GM23338 (cell line): ENCODE results near the gene NAA20. TPM values are rescaled to one million over a fixed set of nuclear protein-coding genes. Genes with fewer than 3 reads are reported as not detected.

Experiments
- ATAC-seq: fragments of 200-7000 bp; cut with Tn5 transposase; 3 replicates; pipeline ENCODE4 v1.9.1; 2020
- DNase-seq: peaks from one replicate; pipeline ENCODE4 v3.0.0-alpha.2; 2015; ENCODE audit warnings: low spot score
- H2AFZ ChIP-seq: fragments of 200-600 bp; sonication (generic); 2 replicates; pipeline ENCODE4 v1.8.0; 2016; ENCODE audit warnings: antibody characterized with exemption, mild to moderate bottlenecking, moderate library complexity
- H3F3A ChIP-seq: fragments of 200-600 bp; sonication (generic); replicated peaks from 2 replicates; pipeline ENCODE4 v1.8.0; 2017; ENCODE audit warnings: antibody characterized with exemption, mixed run types, low read depth
- H3K27ac ChIP-seq: fragments of 200-600 bp; sonication (generic); 2 replicates; pipeline ENCODE4 v1.6.1; 2016; ENCODE audit warnings: low read depth
- H3K27me3 ChIP-seq: fragments of 200-600 bp; sonication (generic); 2 replicates; pipeline ENCODE4 v1.8.0; 2016; ENCODE audit warnings: mild to moderate bottlenecking, mixed run types, moderate library complexity; ENCODE audit not compliant: insufficient read depth
- H3K36me3 ChIP-seq: fragments of 200-600 bp; sonication (generic); 2 replicates; pipeline ENCODE4 v1.8.0; 2016; ENCODE audit warnings: mild to moderate bottlenecking; ENCODE audit not compliant: insufficient read depth
- H3K4me1 ChIP-seq: fragments of 200-600 bp; sonication (generic); 2 replicates; pipeline ENCODE4 v1.8.0; 2016; ENCODE audit warnings: mild to moderate bottlenecking, moderate library complexity; ENCODE audit not compliant: insufficient read depth
- H3K4me2 ChIP-seq: fragments of 200-600 bp; sonication (generic); 2 replicates; pipeline ENCODE4 v1.7.1; 2017; ENCODE audit warnings: mixed run types
- H3K4me3 ChIP-seq: fragments of 200-600 bp; sonication (generic); 2 replicates; pipeline ENCODE4 v1.6.1; 2016; ENCODE audit warnings: mixed run types
- H3K79me2 ChIP-seq: fragments of 200-600 bp; sonication (generic); replicated peaks from 2 replicates; pipeline ENCODE4 v1.8.0; 2017; ENCODE audit warnings: mild to moderate bottlenecking; ENCODE audit not compliant: insufficient read depth
- H3K9me2 ChIP-seq: fragments of 200-600 bp; sonication (generic); 2 replicates; pipeline ENCODE4 v1.8.0; 2017; ENCODE audit not compliant: insufficient read depth
- H4K20me1 ChIP-seq: fragments of 200-600 bp; sonication (generic); replicated peaks from 2 replicates; pipeline ENCODE4 v1.8.0; 2017; ENCODE audit warnings: mild to moderate bottlenecking; ENCODE audit not compliant: insufficient read depth
- H3K27ac Mint-ChIP-seq: 2 replicates; pipeline ENCODE4 v1.8.0; 2020; ENCODE audit warnings: inconsistent platforms, mild to moderate bottlenecking, moderate library complexity, mixed read lengths
- H3K27me3 Mint-ChIP-seq: 3 replicates; pipeline ENCODE4 v1.8.0; 2022; ENCODE audit warnings: low read depth, mild to moderate bottlenecking, moderate library complexity, mixed read lengths, inconsistent platforms; ENCODE audit not compliant: insufficient read depth, poor library complexity
- H3K36me3 Mint-ChIP-seq: 3 replicates; pipeline ENCODE4 v1.8.0; 2021; ENCODE audit warnings: low read depth, mild to moderate bottlenecking, inconsistent platforms, moderate library complexity, mixed read lengths
- H3K4me1 Mint-ChIP-seq: 3 replicates; pipeline ENCODE4 v1.8.0; 2020; ENCODE audit warnings: mild to moderate bottlenecking, inconsistent platforms, mixed read lengths
- H3K4me3 Mint-ChIP-seq: 3 replicates; pipeline ENCODE4 v1.8.0; 2021; ENCODE audit warnings: moderate library complexity, mild to moderate bottlenecking, inconsistent platforms, mixed read lengths
- H3K9me3 Mint-ChIP-seq: 3 replicates; pipeline ENCODE4 v1.8.0; 2020; ENCODE audit warnings: moderate library complexity, mild to moderate bottlenecking, inconsistent platforms, mixed read lengths
- CREB1 ChIP-seq: fragments of 250-450 bp; sonication (Bioruptor Pico); IDR thresholded peaks from 2 replicates; pipeline ENCODE4 v1.5.0; 2020; ENCODE audit warnings: low read depth, mild to moderate bottlenecking, moderate library complexity
- ETS1 ChIP-seq: IDR thresholded peaks from 2 replicates; pipeline ENCODE4 v1.6.1; 2016; ENCODE audit warnings: antibody characterized with exemption
- EZH2 ChIP-seq: fragments of 200-600 bp; sonication (generic); IDR thresholded peaks from one replicate; pipeline ENCODE4 v1.8.0; 2017; ENCODE audit warnings: antibody characterized with exemption, mild to moderate bottlenecking, low read depth; ENCODE audit not compliant: unreplicated experiment
- JUNB ChIP-seq: IDR thresholded peaks from one replicate; pipeline ENCODE4 v1.6.1; 2016; ENCODE audit warnings: antibody characterized with exemption; ENCODE audit not compliant: unreplicated experiment
- NANOG ChIP-seq: IDR thresholded peaks from 2 replicates; pipeline ENCODE4 v1.6.1; 2016; ENCODE audit warnings: antibody characterized with exemption, borderline replicate concordance
- STAT1 ChIP-seq: IDR thresholded peaks from one replicate; pipeline ENCODE4 v1.6.1; 2016; ENCODE audit warnings: antibody characterized with exemption; ENCODE audit not compliant: unreplicated experiment
- ZNF114 ChIP-seq: fragments of 250-450 bp; sonication (Bioruptor Pico); IDR thresholded peaks from 2 replicates; pipeline ENCODE4 v1.5.0; 2020; ENCODE audit warnings: mild to moderate bottlenecking, moderate library complexity
- polyA plus RNA-seq: library from polyadenylated mRNA; unstranded; fragments of >200 nt; fragmentation: Nextera tagmentation; extraction: Ambion mirVana; gene quantifications from 2 replicates; pipeline ENCODE4 v1.2.1, GENCODE V29; 2016
- total RNA-seq: library from RNA; depleted of rRNA; stranded (reverse); fragments of >200 nt; shearing (Covaris generic); gene quantifications from 2 replicates; pipeline ENCODE4 v1.2.3, GENCODE V29; 2014
- TF ChIP-seq, protein P1 (sequence below), 2 experiments: fragments of 200-600 bp in 1 of 2; sonication (generic) in 1 of 2; conservative IDR thresholded peaks; 2 replicates each; pipeline versions ENCODE4 v1.5.1 to v1.6.1; 2016 to 2017; ENCODE audit warnings: antibody characterized with exemption in 2 of 2, low read depth in 2 of 2, mild to moderate bottlenecking in 2 of 2, moderate library complexity in 1 of 2
- TF ChIP-seq, protein P2 (sequence below): fragments of 250-450 bp; sonication (Bioruptor Pico); IDR thresholded peaks from 2 replicates; pipeline ENCODE4 v1.5.0; 2020; ENCODE audit warnings: mild to moderate bottlenecking, moderate library complexity

Gene NAA20
- total and polyA plus RNA-seq, 2 experiments from 2014 or later, result 28.7 to 117 TPM

DNA sequence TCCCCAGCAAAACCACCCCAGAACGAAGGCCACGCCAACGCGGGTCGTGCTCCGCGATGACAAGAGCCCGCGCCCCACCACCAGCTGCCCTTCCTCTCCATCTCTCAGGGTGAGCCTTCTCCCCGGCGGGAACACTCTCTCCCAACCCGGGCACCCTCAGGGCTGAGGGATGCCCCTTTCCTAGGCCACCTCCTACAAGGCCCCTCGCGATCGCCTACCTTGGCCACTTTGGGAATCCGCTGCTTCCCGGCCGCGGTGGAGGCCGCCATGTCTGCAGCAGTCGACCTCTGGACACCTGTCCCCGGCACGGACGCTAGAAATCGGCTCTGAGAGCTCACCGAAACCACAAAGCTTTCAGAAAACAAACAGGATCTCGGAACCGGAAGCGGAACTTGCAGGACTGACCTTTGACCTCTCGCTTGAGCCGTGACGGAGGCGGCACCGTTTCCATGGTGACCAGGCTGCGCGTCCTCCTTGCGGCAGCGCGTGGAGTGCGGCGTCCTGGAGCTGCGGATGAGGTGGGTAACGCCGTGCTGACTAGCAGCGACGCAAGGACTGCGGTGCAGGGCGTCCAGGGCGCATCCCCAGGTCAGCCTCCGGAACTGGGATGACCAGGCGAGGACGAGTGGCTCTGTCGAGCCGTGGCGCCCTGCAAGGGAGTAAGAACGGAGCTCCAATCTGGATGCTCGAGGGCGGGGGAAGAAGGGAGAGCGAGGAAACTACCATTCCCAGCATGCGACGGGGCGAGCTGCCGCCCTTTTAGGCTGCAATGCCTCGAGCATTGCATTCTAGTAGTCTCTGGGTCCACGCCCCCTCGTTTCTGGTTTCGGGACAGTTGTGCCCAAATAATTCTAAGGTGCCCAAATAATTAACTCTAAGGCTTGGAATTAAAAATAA, 35.2 kb downstream of the NAA20 start, which contains the start of the genes CFAP61 and CRNKL1 (continued):
- TF ChIP-seq EZH2 (no peak), ZNF114 (no peak)
- TF ChIP-seq, protein P1, sequence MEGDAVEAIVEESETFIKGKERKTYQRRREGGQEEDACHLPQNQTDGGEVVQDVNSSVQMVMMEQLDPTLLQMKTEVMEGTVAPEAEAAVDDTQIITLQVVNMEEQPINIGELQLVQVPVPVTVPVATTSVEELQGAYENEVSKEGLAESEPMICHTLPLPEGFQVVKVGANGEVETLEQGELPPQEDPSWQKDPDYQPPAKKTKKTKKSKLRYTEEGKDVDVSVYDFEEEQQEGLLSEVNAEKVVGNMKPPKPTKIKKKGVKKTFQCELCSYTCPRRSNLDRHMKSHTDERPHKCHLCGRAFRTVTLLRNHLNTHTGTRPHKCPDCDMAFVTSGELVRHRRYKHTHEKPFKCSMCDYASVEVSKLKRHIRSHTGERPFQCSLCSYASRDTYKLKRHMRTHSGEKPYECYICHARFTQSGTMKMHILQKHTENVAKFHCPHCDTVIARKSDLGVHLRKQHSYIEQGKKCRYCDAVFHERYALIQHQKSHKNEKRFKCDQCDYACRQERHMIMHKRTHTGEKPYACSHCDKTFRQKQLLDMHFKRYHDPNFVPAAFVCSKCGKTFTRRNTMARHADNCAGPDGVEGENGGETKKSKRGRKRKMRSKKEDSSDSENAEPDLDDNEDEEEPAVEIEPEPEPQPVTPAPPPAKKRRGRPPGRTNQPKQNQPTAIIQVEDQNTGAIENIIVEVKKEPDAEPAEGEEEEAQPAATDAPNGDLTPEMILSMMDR (conservative IDR thresholded peaks at IDR 0.05; ENCODE audit: low read depth in 2 of 2), result no peak

DNA sequence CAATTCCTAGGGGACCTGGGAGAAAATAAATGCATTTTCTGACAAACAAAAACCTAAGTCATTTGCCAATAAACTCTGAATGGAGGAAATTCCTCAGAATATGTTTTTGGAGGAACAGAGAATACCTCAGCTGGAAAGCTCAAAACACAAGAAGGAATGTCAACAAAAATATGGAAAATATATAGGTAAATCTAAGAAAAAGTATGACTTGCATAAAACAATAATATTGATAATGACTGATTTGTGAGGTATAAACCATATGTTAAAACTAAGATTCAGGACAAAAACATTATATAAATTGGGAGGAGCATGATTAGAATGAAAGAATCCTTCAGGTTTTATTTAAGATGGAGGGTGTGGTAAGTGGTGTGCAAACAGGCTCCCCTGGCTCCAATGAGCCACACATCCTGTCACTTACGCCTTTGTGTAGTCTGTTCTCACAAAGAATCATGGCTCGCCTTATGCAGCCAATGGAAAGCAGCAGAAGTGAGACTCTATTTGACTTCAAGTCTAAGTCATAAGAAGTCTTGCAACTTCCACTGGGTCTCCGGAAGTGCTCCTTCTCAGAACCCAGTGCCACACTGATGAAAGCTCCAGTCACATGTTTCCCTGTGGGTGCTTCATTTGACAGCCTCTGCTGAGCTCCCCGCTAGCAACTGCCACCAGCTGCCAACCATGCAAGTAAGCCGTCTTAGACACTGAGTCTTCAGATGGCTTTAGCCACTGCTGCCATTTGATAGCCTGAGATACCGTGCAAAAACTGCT, 43.3 kb downstream of the NAA20 start:
- Mint-ChIP-seq H3K36me3 (no peaks in the 10 kb centered on the region), H3K4me3 (no peak overlapping the region), H3K27me3 (peaks cover 3% of the 10 kb centered on the region), H3K4me1 (peaks cover 6% of the 10 kb centered on the region; the same call in 2 of the 3 replicates), H3K27ac (no peak overlapping the region), H3K9me3 (no peaks in the 10 kb centered on the region)
- Histone ChIP-seq H3K79me2 (no peaks in the 10 kb centered on the region), H3K4me3 (no peak overlapping the region), H3K4me2 (no peak overlapping the region), H3K27me3 (no peaks in the 10 kb centered on the region), H3F3A (no peaks in the 10 kb centered on the region), H3K9me2 (no peaks in the 10 kb centered on the region), H4K20me1 (no peaks in the 10 kb centered on the region), H3K36me3 (no peaks in the 10 kb centered on the region), H3K4me1 (no peaks in the 10 kb centered on the region), H3K27ac (no peak overlapping the region), H2AFZ (no peak overlapping the region)
- ATAC-seq, result no peak
- no peak for DNase-seq
- no peak for TF ChIP-seq ETS1
- no peak for TF ChIP-seq CREB1
- TF ChIP-seq JUNB, result no peak
- TF ChIP-seq NANOG, result no peak
- TF ChIP-seq, protein P2, sequence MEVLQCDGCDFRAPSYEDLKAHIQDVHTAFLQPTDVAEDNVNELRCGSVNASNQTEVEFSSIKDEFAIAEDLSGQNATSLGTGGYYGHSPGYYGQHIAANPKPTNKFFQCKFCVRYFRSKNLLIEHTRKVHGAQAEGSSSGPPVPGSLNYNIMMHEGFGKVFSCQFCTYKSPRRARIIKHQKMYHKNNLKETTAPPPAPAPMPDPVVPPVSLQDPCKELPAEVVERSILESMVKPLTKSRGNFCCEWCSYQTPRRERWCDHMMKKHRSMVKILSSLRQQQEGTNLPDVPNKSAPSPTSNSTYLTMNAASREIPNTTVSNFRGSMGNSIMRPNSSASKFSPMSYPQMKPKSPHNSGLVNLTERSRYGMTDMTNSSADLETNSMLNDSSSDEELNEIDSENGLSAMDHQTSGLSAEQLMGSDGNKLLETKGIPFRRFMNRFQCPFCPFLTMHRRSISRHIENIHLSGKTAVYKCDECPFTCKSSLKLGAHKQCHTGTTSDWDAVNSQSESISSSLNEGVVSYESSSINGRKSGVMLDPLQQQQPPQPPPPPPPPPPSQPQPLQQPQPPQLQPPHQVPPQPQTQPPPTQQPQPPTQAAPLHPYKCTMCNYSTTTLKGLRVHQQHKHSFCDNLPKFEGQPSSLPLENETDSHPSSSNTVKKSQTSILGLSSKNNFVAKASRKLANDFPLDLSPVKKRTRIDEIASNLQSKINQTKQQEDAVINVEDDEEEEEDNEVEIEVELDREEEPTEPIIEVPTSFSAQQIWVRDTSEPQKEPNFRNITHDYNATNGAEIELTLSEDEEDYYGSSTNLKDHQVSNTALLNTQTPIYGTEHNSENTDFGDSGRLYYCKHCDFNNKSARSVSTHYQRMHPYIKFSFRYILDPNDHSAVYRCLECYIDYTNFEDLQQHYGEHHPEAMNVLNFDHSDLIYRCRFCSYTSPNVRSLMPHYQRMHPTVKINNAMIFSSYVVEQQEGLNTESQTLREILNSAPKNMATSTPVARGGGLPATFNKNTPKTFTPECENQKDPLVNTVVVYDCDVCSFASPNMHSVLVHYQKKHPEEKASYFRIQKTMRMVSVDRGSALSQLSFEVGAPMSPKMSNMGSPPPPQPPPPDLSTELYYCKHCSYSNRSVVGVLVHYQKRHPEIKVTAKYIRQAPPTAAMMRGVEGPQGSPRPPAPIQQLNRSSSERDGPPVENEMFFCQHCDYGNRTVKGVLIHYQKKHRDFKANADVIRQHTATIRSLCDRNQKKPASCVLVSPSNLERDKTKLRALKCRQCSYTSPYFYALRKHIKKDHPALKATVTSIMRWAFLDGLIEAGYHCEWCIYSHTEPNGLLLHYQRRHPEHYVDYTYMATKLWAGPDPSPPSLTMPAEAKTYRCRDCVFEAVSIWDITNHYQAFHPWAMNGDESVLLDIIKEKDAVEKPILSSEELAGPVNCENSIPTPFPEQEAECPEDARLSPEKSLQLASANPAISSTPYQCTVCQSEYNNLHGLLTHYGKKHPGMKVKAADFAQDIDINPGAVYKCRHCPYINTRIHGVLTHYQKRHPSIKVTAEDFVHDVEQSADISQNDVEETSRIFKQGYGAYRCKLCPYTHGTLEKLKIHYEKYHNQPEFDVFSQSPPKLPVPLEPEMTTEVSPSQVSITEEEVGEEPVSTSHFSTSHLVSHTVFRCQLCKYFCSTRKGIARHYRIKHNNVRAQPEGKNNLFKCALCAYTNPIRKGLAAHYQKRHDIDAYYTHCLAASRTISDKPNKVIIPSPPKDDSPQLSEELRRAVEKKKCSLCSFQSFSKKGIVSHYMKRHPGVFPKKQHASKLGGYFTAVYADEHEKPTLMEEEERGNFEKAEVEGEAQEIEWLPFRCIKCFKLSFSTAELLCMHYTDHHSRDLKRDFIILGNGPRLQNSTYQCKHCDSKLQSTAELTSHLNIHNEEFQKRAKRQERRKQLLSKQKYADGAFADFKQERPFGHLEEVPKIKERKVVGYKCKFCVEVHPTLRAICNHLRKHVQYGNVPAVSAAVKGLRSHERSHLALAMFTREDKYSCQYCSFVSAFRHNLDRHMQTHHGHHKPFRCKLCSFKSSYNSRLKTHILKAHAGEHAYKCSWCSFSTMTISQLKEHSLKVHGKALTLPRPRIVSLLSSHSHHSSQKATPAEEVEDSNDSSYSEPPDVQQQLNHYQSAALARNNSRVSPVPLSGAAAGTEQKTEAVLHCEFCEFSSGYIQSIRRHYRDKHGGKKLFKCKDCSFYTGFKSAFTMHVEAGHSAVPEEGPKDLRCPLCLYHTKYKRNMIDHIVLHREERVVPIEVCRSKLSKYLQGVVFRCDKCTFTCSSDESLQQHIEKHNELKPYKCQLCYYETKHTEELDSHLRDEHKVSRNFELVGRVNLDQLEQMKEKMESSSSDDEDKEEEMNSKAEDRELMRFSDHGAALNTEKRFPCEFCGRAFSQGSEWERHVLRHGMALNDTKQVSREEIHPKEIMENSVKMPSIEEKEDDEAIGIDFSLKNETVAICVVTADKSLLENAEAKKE, result no peak
- no peak for TF ChIP-seq ZNF114
- TF ChIP-seq STAT1, result no peak
- TF ChIP-seq, protein P1 (conservative IDR thresholded peaks at IDR 0.05; ENCODE audit: low read depth in 2 of 2), result no peak
